ELR (cell line): ENCODE data around the gene TSHZ2.

Experiments used
- DNase-seq: peaks from one replicate; pipeline ENCODE4 v3.0.0-alpha.2; 2015; ENCODE audit warnings: low read depth

Gene TSHZ2

DNA sequence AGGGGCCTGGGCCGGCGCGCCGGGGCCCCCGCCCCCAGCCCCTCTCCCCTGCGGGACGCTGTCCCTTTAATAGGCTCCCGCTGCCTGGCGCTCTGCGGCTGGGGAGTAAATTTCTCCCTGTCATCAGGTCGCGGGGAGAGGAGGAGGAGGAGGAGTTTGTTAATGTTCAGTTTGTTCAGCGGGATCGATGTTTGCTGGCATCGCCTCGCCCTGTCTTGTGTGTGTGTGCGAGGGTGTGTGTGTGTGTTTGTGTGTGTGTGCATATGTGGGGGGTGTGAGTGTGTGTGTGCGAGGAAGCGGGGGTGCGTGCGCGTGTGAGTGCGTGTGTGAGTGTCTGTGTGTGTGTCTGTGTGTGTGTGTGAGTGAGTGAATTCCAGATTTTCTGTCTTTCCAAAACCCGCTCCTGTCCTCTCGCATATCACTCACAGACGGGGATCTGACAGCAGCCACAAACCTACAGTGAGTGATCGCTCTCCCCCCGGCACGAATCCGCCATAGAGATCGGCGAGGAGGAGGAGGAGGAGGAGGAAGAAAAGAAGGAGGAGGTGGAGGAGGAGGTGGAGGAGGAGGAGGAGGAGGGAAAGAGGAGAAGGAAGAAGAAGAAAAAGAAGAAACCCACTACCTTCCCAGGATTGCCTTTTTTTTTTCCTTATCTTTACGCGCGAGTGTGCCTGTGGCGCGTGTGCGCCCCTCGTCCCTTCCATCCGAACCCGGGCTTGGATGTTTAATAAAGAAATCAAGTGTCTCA lies at the start of gene TSHZ2:
TSHZ2 (plus strand) TSS at position 169 of the 748 bp plus-strand sequence. CDS start 936 bp downstream, outside the sequence.
- no peak for DNase-seq

DNA sequence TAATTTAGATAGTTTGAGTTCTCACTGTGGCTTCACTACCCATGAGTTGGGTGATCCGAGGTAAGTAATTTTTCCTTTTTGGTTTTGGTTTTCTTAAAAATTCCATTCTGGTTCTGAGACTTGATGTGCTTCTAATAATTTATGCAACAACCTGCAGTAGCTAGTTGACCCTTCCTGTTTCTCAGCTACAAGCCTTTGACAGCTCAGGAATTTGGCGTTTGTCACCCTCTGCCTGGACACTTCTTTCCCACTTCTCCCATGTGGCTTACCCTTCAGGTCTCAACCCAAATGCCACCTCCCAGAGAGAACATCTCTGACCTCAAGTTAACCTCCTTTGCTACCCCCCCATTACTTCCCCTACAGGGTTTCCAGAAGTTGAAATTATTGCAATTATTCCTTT lies 49.7 kb upstream of the TSHZ2 start:
- no peak for DNase-seq

DNA sequence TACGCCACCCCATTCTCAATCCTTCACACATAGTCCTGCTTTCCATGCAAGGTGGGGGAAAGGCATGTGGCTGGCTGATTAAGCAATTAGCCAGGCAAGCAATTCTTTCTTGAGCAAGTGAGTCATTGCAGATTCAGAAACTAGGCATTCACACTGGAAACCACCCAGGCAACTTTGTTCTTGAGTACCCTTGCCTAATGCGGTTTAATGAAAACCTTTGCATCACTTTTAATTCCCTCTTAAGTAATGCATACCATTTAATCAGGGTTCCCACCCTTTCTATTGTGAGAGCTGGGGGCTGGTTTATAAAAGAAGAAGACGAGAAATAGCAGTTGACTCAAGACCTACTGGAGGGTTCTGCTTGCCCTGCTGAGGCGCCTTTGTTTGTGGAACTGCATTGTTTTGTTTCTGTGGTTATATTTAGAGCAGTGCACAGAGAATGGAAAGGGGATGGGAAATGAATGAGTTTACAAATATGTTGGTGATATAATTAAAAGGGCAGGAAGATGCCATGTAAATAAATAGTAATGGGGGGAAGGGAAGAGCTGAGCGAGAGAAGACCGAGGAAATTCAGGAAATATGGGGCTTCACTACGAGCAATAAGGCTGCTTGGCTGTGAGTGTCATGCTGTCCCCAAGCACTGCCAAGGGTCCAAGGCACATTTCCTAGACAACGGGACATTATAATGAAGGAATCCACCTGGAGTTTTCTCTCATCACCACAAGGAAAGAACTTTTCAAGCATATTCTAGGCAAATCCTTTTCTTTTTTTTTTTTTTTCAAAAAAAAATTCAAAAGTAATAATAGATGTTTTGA lies 48.8 kb upstream of the TSHZ2 start:
- peak; percentile 10 for DNase-seq

DNA sequence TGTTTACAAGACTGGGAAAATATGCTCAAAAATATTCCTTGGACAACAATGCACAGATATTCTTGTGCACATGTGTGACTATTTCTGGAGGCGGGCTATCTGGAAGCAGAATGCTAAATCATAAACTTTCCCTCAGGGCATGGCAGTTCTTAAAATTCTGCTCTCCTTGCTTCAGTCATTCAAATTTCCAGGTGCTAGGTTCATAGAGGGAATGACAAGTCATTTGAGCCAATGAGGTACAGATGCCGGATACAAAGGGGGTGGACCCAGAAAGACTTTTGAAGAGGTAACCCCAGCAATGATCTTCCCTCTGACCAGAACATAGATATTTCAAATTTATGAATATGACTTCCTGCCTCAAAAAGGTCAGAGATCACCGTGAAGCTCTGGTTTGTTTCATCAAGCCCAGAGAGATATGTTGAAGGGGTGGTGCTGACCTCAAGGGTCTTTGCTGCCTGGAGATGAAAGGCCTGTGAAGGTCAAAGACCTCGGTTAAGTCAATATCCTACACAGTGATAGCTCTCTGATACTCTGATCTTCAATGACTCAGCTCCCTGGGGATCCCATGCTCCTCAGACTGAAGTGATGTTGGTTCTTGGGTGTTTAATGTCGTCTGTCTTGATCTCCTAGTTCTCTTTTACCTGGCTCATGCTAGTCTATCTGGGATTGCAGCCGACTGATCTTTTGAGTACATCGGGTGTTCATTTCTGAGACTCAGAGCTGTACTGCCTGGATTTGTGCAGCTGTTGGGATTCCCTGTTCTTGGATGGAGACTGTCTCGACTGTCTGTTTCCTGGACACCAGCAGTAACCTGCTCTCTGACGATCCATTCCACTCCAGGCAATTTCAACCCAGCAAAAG lies 47.5 kb upstream of the TSHZ2 start:
- DNase-seq: no peak

DNA sequence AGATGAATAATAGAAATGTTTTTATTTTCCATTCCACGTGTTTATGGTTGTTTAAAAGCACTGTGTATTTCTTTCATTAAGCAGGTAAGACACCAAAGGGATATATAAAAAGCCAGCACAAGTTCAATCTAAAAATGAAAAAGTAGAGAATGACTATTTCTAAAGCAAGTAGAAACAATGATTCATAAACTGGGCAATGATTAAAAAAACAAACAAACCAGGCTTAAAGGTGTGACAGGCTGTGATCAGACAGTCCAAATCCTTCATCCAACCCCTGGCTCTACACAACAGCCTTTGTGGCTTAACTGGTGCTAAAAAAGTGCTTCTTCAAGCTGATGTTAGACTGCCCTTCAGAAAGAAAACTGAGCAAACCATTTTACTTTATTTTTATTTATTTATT lies 45.7 kb upstream of the TSHZ2 start:
- DNase-seq: no peak

DNA sequence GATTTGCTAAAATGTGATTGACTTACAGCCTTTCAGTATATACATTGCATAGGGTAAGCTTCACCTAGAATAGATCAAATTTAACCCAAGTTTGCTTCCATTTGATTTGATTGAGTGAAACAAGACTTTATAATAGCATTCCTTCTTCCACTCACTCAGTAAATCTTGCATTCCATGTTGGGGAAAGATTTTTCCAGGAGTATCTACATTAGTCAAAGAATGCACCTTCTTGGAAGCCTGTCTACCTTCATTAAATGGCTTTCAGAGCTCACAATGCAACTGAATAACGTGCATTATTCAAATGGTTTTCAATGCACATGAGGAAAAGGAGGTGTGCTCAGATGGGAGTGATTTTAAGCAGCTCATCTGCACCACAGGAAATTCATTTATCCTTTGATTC lies 38.3 kb upstream of the TSHZ2 start:
- DNase-seq: no peak

DNA sequence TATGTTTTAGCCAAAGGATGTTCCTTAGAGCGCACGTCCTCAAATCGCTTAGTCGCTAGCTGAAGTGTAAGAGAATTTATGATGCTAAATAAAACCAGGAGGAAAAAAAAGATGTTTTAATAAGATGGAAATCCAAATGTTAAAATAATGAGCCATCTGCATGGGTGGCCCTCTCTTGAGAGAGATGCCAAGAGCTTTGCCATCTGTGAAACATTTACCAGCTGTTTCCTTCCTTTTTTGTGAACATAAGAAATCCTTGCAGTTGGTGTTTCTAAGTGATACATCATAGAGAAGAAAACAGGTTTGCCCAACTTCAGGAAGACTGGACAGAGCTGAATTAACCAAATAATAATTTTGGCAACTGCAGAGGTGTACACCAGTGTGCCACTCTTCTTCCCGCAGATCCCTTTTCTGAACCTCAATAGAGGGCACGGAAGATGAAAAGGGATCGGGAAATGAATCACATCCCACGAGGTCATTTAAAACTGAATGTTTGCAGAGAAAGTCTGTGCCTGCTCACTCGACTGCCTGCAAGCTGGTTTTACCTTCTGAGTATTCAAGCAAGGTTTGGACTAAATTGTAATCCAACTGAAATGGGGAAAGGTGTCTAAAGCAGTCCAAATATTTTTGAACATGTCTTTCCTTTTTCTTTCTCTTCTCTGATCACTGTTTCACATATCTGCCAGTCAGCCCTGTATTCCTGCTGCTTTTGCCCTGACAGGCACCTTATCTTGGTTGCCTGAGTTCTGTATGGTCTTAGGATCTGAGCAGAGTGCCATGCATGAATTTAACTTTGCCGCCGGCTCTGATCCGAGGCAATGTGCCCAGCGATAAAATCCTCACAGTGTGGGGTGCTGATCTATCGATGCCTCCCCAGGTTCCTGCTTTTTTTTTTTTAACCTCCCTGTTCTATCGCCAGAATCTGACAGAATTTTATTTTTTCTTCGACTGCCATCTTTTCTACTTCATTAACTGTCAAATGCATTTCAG lies 35.5 kb upstream of the TSHZ2 start:
- no peak for DNase-seq

DNA sequence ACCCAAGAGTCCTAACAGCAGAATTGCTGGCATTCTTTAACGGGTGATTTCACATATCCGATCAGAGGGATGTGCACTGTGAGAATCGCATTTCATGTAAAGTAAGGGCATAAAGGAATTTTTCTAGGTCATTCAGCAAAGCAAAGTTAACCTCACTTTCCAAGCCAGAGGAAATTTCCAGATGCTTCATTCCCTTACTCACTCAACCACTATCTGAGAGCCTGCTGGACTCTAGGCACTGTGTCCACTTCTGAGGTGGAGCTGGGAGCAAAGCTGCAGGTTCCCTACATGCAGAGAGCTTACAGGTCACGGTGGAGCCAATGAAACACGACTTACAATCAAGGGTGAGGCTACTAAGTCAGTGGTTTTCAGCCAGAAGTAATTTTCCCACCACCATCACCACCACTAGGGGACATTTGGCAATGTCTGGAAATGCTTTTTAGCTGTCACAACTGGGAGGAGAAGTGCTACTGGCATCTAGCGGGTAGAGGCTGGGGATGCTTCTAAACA lies 34.5 kb upstream of the TSHZ2 start:
- no peak for DNase-seq

GRCh38 chr20:52939141-52939540 lies 33.0 kb upstream of the TSHZ2 start:
- DNase-seq: no peak

GRCh38 chr20:52941808-52942207 lies 30.4 kb upstream of the TSHZ2 start:
- DNase-seq: no peak

GRCh38 chr20:52943185-52943841 lies 28.8 kb upstream of the TSHZ2 start:
- DNase-seq: no peak

- DNase-seq: no peak
Observed at GRCh38 chr20:52945268-52945667, 26.9 kb upstream of the TSHZ2 start.

DNA sequence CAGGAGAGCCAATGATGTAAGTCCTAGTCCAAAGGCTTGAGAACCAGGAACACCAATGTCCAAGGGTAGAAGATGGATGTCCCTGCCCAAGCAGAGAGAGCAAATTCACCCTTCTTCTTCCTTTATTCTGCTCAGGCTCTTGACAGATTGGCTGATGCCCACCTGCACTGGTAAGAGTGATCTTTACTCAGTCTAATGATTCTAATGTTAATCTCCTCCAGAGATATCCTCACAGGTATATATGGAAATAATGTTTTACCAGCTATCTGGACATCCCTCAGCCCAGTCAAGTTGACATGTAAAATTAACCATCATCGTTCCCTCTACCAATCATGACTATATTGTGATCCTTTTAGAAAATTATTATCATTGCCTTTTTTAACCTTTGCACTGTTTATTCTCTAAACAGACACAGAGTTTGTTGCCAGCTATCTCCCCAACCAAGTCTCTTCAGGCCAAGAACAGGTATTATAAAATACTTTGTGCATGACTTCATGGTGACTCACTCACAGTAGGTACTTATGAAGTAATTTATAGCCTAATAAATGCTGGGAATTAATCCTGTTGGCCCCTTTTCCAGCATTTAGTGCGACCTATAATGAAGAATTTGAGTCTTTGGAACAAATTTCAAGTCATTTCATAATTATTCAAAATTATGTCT lies 26.2 kb upstream of the TSHZ2 start:
- DNase-seq: no peak

- no peak for DNase-seq
Observed at GRCh38 chr20:52948491-52948890, 23.7 kb upstream of the TSHZ2 start.

DNA sequence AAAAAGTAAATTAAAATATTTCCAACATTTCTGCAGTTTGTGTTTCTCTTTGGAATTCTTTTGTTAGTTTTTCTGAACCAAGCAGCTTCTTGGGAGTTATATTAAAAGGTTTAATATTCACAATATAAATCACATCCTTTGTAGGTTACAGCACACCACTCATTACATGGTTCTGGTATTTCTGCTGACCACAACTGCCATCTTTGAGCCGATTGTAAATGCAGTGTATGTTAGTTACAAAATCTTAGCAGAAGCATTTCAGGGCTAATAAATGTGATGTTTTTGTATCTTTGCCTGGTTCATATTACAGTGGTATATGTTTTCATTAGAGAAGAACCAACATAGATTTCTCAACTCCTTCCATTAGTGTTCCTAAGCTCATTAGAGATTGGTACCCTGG lies 19.1 kb upstream of the TSHZ2 start:
- DNase-seq: no peak

DNA sequence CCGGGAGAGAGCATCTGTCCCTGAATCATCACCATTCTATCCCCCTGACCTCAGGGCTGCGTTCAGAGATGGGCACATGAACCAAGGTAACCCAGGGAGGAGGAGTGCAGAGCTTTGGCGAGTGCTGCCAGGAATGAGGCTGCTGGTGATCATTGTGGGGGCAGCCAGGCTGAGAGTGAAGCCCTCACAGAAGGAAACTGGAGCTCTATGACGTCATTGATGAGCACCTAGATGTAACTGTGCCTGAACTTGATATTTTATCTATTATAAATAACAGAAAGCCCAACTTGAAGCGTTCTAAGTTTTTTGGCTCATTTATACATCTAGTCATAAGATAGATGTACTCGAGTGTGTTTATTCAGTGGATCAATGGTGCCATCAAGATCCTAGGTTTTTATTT lies 17.3 kb upstream of the TSHZ2 start:
- DNase-seq: no peak

GRCh38 chr20:52958211-52958610 lies 13.9 kb upstream of the TSHZ2 start:
- DNase-seq: no peak

GRCh38 chr20:52959125-52959524 lies 13.0 kb upstream of the TSHZ2 start:
- no peak for DNase-seq

- no peak for DNase-seq
Observed at GRCh38 chr20:52962183-52962582, 10.0 kb upstream of the TSHZ2 start.

GRCh38 chr20:52963131-52963530 lies 9.0 kb upstream of the TSHZ2 start:
- DNase-seq: no peak
